Spleen (tissue), 7 donors: ENCODE results near the gene PPP1R12B.
"Not testable (repeated sequence)": the region's sequence is repeated elsewhere in the genome, so short reads cannot be mapped to it uniquely, and the experiment has no call there.

Experiments
- CTCF ChIP-seq, 11 experiments: fragments of 200-600 bp in 7 of 11; fragments of 450-650 bp in 4 of 11; sonication (generic) in 4 of 11; IDR thresholded peaks in 8 of 11; conservative IDR thresholded peaks in 3 of 11; 1 replicate in 7 of 11; 2 replicates in 4 of 11; pipeline versions ENCODE4 v1.4.0 to v1.8.0; 2016 to 2021; ENCODE audit warnings: antibody characterized with exemption in 11 of 11, inconsistent platforms in 4 of 11, mild to moderate bottlenecking in 1 of 11
- POLR2A ChIP-seq, 3 donors: fragments of 450-650 bp; IDR thresholded peaks; one replicate each; pipeline ENCODE4 v1.5.1; 2017; ENCODE audit warnings: antibody characterized with exemption in 3 of 3, mild to moderate bottlenecking in 1 of 3
- donor health status: DM: no; HTN: no; CAD: no; lungs with moderate emphysema.
- donor health status: DM: no; HTN: no; CAD: no.
- donor health status: DM: no; HTN: no; CAD: no.

- TF ChIP-seq CTCF (IDR thresholded peaks at IDR 0.05 in 8 of 11, conservative IDR thresholded peaks at IDR 0.05 in 3 of 11); POLR2A (IDR thresholded peaks at IDR 0.05): not testable (repeated sequence)
These were observed 69.3 kb downstream of the PPP1R12B start for GRCh38 chr1:202417762-202418201.
